ENCODE results near the gene TEX53. TPM values are rescaled to one million over a fixed set of nuclear protein-coding genes. Genes with fewer than 3 reads are reported as not detected.

The TEX53 gene
- total and polyA plus RNA-seq, 2 donors (not counting 1 experiment from before 2014, with no cell fraction given) = not detected

DNA sequence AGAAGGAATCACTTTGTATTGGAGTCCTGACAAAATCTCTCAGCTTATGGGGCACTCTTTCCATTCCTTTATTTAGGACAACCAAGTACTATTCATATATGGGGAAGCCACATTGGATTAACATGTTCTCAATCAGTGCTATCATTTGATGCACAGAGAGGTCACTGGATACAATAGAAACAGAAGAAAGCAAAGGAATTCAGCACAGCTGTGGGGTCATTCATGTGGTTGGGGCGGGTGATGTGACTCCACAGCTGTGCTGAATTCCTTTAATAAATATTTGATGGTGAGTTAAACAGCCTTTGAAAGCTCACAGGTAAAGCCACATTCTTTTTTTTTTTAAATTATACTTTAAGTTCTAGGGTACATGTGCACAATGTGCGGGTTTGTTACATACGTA is 25.2 kb upstream of the TEX53 start:
- no peaks in the 10 kb centered on the region for H3K79me2 ChIP-seq (ENCODE audit: control insufficient read depth, insufficient read depth, low read length)
- H3K4me2 ChIP-seq (ENCODE audit: extremely low read depth, insufficient read depth, low read length) = no peak overlapping the region
- peak in 1 of 2 donors; percentile 49 for DNase-seq (ENCODE audit: low read depth in 2 of 2)
- peaks cover 2% of the 10 kb centered on the region for H3K4me1 ChIP-seq (ENCODE audit: control insufficient read depth, extremely low read depth, insufficient read depth, low read length)
- H3K9me3 ChIP-seq (ENCODE audit: control insufficient read depth, insufficient read depth, low read depth, low read length) = no peaks in the 10 kb centered on the region
- H4K20me1 ChIP-seq (ENCODE audit: control insufficient read depth, extremely low read depth, insufficient read depth, low read length) = no peaks in the 10 kb centered on the region
- TF ChIP-seq EZH2 (IDR thresholded peaks at IDR 0.05; ENCODE audit: low read length, missing control alignments) = no peak
- TF ChIP-seq, protein P1, sequence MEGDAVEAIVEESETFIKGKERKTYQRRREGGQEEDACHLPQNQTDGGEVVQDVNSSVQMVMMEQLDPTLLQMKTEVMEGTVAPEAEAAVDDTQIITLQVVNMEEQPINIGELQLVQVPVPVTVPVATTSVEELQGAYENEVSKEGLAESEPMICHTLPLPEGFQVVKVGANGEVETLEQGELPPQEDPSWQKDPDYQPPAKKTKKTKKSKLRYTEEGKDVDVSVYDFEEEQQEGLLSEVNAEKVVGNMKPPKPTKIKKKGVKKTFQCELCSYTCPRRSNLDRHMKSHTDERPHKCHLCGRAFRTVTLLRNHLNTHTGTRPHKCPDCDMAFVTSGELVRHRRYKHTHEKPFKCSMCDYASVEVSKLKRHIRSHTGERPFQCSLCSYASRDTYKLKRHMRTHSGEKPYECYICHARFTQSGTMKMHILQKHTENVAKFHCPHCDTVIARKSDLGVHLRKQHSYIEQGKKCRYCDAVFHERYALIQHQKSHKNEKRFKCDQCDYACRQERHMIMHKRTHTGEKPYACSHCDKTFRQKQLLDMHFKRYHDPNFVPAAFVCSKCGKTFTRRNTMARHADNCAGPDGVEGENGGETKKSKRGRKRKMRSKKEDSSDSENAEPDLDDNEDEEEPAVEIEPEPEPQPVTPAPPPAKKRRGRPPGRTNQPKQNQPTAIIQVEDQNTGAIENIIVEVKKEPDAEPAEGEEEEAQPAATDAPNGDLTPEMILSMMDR (conservative IDR thresholded peaks at IDR 0.05 in 1 of 2, IDR thresholded peaks at IDR 0.05 in 1 of 2; ENCODE audit: low read depth in 1 of 2, low read length in 2 of 2) = no peak
- H3K27ac ChIP-seq (ENCODE audit: insufficient read depth, low read length) = no peak overlapping the region
- H3K36me3 ChIP-seq (ENCODE audit: control insufficient read depth, insufficient read depth, low read length) = no peaks in the 10 kb centered on the region
- no peaks in the 10 kb centered on the region for H3K27me3 ChIP-seq (ENCODE audit: control insufficient read depth, insufficient read depth, low read length)
- H3K9ac ChIP-seq (ENCODE audit: insufficient read depth, low read length) = no peak overlapping the region
- no peak overlapping the region for H2AFZ ChIP-seq (ENCODE audit: low read length)
- no peak overlapping the region for H3K4me3 ChIP-seq (replicated peaks in 1 of 4; ENCODE audit: control extremely low read depth in 1 of 4, insufficient read depth in 1 of 4, low read depth in 3 of 4, low read length in 4 of 4)

DNA sequence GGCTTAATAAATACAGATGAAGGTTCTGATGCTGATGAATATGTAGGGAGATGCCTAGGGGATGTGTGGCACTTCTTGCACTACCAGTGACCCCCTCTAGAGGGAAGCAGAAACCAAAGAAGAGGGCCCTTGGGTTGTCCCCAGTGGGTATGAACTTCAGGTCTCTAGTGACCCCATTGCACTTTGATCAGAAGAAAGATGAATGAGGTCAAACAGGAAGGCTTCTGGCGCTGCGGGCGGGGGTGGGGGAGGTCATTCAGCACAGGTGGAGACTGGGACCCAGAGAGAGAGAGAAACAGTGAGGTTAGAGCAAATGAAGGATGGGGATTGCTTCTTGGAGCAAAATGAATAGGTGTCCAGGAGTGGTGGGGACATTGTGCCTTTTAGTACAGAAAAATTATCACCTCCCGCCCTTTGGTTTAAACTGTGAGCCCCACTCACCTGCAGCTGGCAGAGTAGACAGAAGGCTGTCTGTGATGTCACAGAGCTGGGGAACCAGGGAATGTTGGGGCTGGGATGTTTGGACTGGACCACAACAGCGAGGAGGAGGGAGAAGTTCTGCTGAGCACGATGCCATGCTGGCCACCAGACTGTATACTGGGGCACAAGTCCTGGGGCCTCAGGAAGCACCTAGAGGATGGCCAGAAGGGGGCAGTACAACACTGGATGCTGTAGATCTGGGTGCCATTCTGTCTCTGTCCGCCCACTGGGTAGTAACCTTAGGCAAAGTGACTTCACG is 24.2 kb upstream of the TEX53 start, which contains the start of gene TEX48:
Gene TEX48, minus strand, starts transcription at position 599 of the 739 bp plus-strand sequence. CDS start 10,469 bp downstream, outside the sequence.
- no peak within 1 kb of the TSS for H3K9ac ChIP-seq (ENCODE audit: insufficient read depth, low read length)
- peaks cover 2% of the 10 kb centered on the region for H3K4me1 ChIP-seq (ENCODE audit: control insufficient read depth, extremely low read depth, insufficient read depth, low read length)
- H4K20me1 ChIP-seq (ENCODE audit: control insufficient read depth, extremely low read depth, insufficient read depth, low read length) = no peaks in the 10 kb centered on the region
- peak; percentile 71 to 75 for DNase-seq (ENCODE audit: low read depth in 2 of 2)
- H3K36me3 ChIP-seq (ENCODE audit: control insufficient read depth, insufficient read depth, low read length) = no peaks in the 10 kb centered on the region
- H3K79me2 ChIP-seq (ENCODE audit: control insufficient read depth, insufficient read depth, low read length) = no peaks in the 10 kb centered on the region
- H3K4me2 ChIP-seq (ENCODE audit: extremely low read depth, insufficient read depth, low read length) = no peak within 1 kb of the TSS
- no peak within 1 kb of the TSS for H2AFZ ChIP-seq (ENCODE audit: low read length)
- H3K27me3 ChIP-seq (ENCODE audit: control insufficient read depth, insufficient read depth, low read length) = no peaks in the 10 kb centered on the region
- TF ChIP-seq, protein P1 (conservative IDR thresholded peaks at IDR 0.05 in 1 of 2, IDR thresholded peaks at IDR 0.05 in 1 of 2; ENCODE audit: low read depth in 1 of 2, low read length in 2 of 2) = peak; percentile 70 to 89
- no peak for TF ChIP-seq EZH2 (IDR thresholded peaks at IDR 0.05; ENCODE audit: low read length, missing control alignments)
- H3K9me3 ChIP-seq (ENCODE audit: control insufficient read depth, insufficient read depth, low read depth, low read length) = no peaks in the 10 kb centered on the region
- no peak within 1 kb of the TSS for H3K4me3 ChIP-seq (replicated peaks in 1 of 4; ENCODE audit: control extremely low read depth in 1 of 4, insufficient read depth in 1 of 4, low read depth in 3 of 4, low read length in 4 of 4)
- H3K27ac ChIP-seq (ENCODE audit: insufficient read depth, low read length) = no peak within 1 kb of the TSS

DNA sequence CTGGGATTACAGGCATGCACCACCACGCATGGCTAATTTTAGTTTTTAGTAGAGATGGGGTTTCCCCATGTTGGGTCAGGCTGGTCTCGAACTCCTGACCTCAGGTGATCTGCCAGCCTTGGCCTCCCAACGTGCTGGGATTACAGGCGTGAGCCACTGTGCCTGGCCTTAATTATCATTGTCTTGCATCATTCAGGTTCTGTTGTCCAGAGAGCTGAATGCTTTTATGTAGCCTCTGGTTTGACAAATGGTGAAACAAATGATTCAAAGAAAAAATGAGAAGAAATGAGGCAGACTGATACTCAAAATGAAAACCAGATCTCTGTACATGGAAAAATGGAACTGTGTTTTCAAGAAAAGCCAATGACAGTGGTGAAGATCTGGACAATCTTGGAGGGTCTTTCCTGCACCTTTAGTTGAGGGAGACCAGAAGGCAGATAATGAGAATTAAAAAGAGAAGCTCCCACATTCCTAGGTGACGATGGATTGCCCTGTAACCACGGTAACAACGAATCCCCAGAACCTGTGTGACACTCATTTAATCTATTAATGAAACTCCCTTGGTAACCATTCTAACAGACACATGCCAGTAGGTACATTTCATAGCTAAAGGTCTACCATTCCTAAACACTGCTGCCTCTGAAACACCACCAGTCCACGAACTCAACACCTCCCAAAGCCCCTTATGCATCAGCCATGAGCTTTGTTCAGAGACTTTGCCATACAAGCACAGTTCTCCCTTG is 22.8 kb upstream of the TEX53 start:
- no peak for TF ChIP-seq EZH2 (IDR thresholded peaks at IDR 0.05; ENCODE audit: low read length, missing control alignments)
- TF ChIP-seq, protein P1 (conservative IDR thresholded peaks at IDR 0.05 in 1 of 2, IDR thresholded peaks at IDR 0.05 in 1 of 2; ENCODE audit: low read depth in 1 of 2, low read length in 2 of 2) = no peak
- Histone ChIP-seq H4K20me1 (ENCODE audit: control insufficient read depth, extremely low read depth, insufficient read depth, low read length) (no peaks in the 10 kb centered on the region), H3K4me2 (ENCODE audit: extremely low read depth, insufficient read depth, low read length) (no peak overlapping the region), H3K36me3 (ENCODE audit: control insufficient read depth, insufficient read depth, low read length) (no peaks in the 10 kb centered on the region), H3K27ac (ENCODE audit: insufficient read depth, low read length) (no peak overlapping the region), H3K79me2 (ENCODE audit: control insufficient read depth, insufficient read depth, low read length) (no peaks in the 10 kb centered on the region), H3K27me3 (ENCODE audit: control insufficient read depth, insufficient read depth, low read length) (no peaks in the 10 kb centered on the region), H3K4me1 (ENCODE audit: control insufficient read depth, extremely low read depth, insufficient read depth, low read length) (peaks cover 2% of the 10 kb centered on the region), H3K4me3 (replicated peaks in 1 of 4; ENCODE audit: control extremely low read depth in 1 of 4, insufficient read depth in 1 of 4, low read depth in 3 of 4, low read length in 4 of 4) (no peak overlapping the region), H2AFZ (ENCODE audit: low read length) (no peak overlapping the region), H3K9me3 (ENCODE audit: control insufficient read depth, insufficient read depth, low read depth, low read length) (no peaks in the 10 kb centered on the region), H3K9ac (ENCODE audit: insufficient read depth, low read length) (no peak overlapping the region)
- DNase-seq (ENCODE audit: low read depth in 2 of 2) = no peak

Measured in fibroblast of lung (primary cell).